H1 (cell line): ENCODE measurements around the gene NHSL2. TPM values are rescaled to one million over a fixed set of nuclear protein-coding genes. Genes with fewer than 3 reads are reported as not detected.

Source experiments
- CTCF ChIA-PET: fragments of 300-600 bp; sonication (Branson Sonifier 250); formaldehyde crosslinking; loops from one replicate; lab custom pipeline; 2021; ENCODE audit not compliant: partially characterized antibody; lab: Charles Lee
- POLR2A ChIA-PET: fragments of 300-600 bp; sonication (Branson Sonifier 250); formaldehyde crosslinking; loops from one replicate; lab custom pipeline; 2021; ENCODE audit warnings: inconsistent platforms; ENCODE audit not compliant: partially characterized antibody; lab: Charles Lee
- DNase-seq, 2 experiments: peaks; one replicate each; pipeline versions ENCODE4 v3.0.0 to v3.0.0-alpha.2; 2010 to 2022; ENCODE audit warnings: low spot score in 2 of 2, low read depth in 1 of 2, mixed read lengths in 1 of 2
- FAIRE-seq: peaks from 2 replicates; lab custom pipeline; 2011; peaks lifted over from hg19 to GRCh38; lab: Jason Lieb, UNC
- H2AFZ ChIP-seq: 2 replicates; pipeline ENCODE4 v1.8.1; 2012; ENCODE audit warnings: low read length, inconsistent platforms
- H2AK5ac ChIP-seq: 2 replicates; pipeline ENCODE4 v1.6.1; 2013; ENCODE audit warnings: low read depth, low read length
- H2BK120ac ChIP-seq: replicated peaks from 2 replicates; pipeline ENCODE3; 2013; ENCODE audit warnings: low read depth, low read length, inconsistent platforms
- H2BK12ac ChIP-seq: 2 replicates; pipeline ENCODE4 v1.6.1; 2013; ENCODE audit warnings: low read depth, low read length
- H2BK15ac ChIP-seq: 2 replicates; pipeline ENCODE4 v1.6.1; 2013; ENCODE audit warnings: low read length
- H2BK20ac ChIP-seq: 2 replicates; pipeline ENCODE4 v1.6.1; 2013; ENCODE audit warnings: low read length
- H2BK5ac ChIP-seq: 2 replicates; pipeline ENCODE4 v1.6.1; 2013; ENCODE audit warnings: low read depth, low read length
- H3K14ac ChIP-seq: 2 replicates; pipeline ENCODE4 v1.6.1; 2013; ENCODE audit warnings: inconsistent platforms; ENCODE audit not compliant: insufficient read length
- H3K18ac ChIP-seq: 2 replicates; pipeline ENCODE4 v1.6.1; 2013; ENCODE audit warnings: low read length; ENCODE audit errors: extremely low read depth
- H3K23ac ChIP-seq: 2 replicates; pipeline ENCODE4 v1.6.1; 2013; ENCODE audit warnings: inconsistent platforms; ENCODE audit not compliant: insufficient read length
- H3K23me2 ChIP-seq: 2 replicates; pipeline ENCODE4 v1.6.1; 2013; ENCODE audit warnings: low read depth, low read length
- H3K27ac ChIP-seq: 2 replicates; pipeline ENCODE4 v1.6.1; 2011; ENCODE audit warnings: low read depth, low read length, inconsistent platforms
- H3K27me3 ChIP-seq, 4 experiments: replicated peaks in 1 of 4; 1 replicate in 1 of 4; 2 replicates in 3 of 4; pipeline versions ENCODE4 v1.6.1 to v1.8.1; 2011 to 2013; ENCODE audit warnings: low read length in 3 of 4, mild to moderate bottlenecking in 3 of 4, inconsistent platforms in 2 of 4, mixed read lengths in 2 of 4, moderate library complexity in 1 of 4; ENCODE audit not compliant: control insufficient read depth in 3 of 4, insufficient read depth in 3 of 4; ENCODE audit errors: extremely low read depth in 1 of 4
- H3K36me3 ChIP-seq, 4 experiments: 2 replicates each; pipeline versions ENCODE4 v1.6.1 to v1.8.1; 2011 to 2013; ENCODE audit warnings: mild to moderate bottlenecking in 4 of 4, low read length in 3 of 4, moderate library complexity in 2 of 4, control low read depth in 1 of 4, inconsistent platforms in 1 of 4; ENCODE audit not compliant: insufficient read depth in 4 of 4, control insufficient read depth in 2 of 4
- H3K4ac ChIP-seq: replicated peaks from 2 replicates; pipeline ENCODE3; 2013; ENCODE audit warnings: low read length, low read depth, mixed read lengths, inconsistent platforms; ENCODE audit not compliant: insufficient read length
- H3K4me1 ChIP-seq, 4 experiments: replicated peaks in 1 of 4; 1 replicate in 1 of 4; 2 replicates in 3 of 4; pipeline versions ENCODE4 v1.6.1 to v1.8.1; 2011 to 2013; ENCODE audit warnings: low read length in 3 of 4, inconsistent platforms in 2 of 4, mixed read lengths in 1 of 4; ENCODE audit not compliant: insufficient read depth in 4 of 4, control insufficient read depth in 3 of 4
- H3K4me2 ChIP-seq, 2 experiments: 2 replicates each; pipeline versions ENCODE4 v1.6.1 to v1.8.1; 2011 to 2013; ENCODE audit warnings: low read depth in 2 of 2, low read length in 2 of 2, control low read depth in 1 of 2, inconsistent platforms in 1 of 2, mild to moderate bottlenecking in 1 of 2; ENCODE audit not compliant: insufficient read depth in 1 of 2
- H3K4me3 ChIP-seq, 4 experiments: fragments of 200-600, 300-600 bp in 1 of 4; sonication (generic), shearing (Covaris generic), sonication (Bioruptor Twin) in 1 of 4; 2 replicates each; pipeline versions ENCODE4 v1.5.1 to v1.8.1; 2011 to 2016; ENCODE audit warnings: low read length in 4 of 4, low read depth in 3 of 4, control low read depth in 2 of 4, inconsistent platforms in 2 of 4, mild to moderate bottlenecking in 2 of 4, mixed read lengths in 1 of 4, moderate library complexity in 1 of 4; ENCODE audit not compliant: insufficient read depth in 2 of 4; ENCODE audit errors: extremely low read depth in 1 of 4
- H3K56ac ChIP-seq: replicated peaks from 2 replicates; pipeline ENCODE3; 2013; ENCODE audit warnings: low read depth, mild to moderate bottlenecking, mixed read lengths, low read length, inconsistent platforms; ENCODE audit not compliant: insufficient read length
- H3K79me1 ChIP-seq: 2 replicates; pipeline ENCODE4 v1.6.1; 2013; ENCODE audit warnings: low read depth, low read length, control low read depth
- H3K79me2 ChIP-seq, 2 experiments: 2 replicates each; pipeline versions ENCODE4 v1.6.1 to v1.8.1; 2012 to 2013; ENCODE audit warnings: low read length in 2 of 2, mild to moderate bottlenecking in 2 of 2, inconsistent platforms in 1 of 2; ENCODE audit not compliant: insufficient read depth in 2 of 2, control insufficient read depth in 1 of 2
- H3K9ac ChIP-seq, 4 experiments: replicated peaks in 1 of 4; 1 replicate in 1 of 4; 2 replicates in 3 of 4; pipeline versions ENCODE4 v1.6.1 to v1.8.1; 2011 to 2013; ENCODE audit warnings: low read depth in 3 of 4, low read length in 3 of 4, control low read depth in 2 of 4, mild to moderate bottlenecking in 2 of 4, moderate library complexity in 2 of 4, inconsistent platforms in 1 of 4; ENCODE audit errors: extremely low read depth in 1 of 4
- H3K9me3 ChIP-seq, 2 experiments: 2 replicates each; pipeline versions ENCODE4 v1.6.1 to v1.8.1; 2012 to 2013; ENCODE audit warnings: mild to moderate bottlenecking in 2 of 2, moderate library complexity in 2 of 2, control low read depth in 1 of 2, inconsistent platforms in 1 of 2, low read depth in 1 of 2, low read length in 1 of 2, mixed read lengths in 1 of 2; ENCODE audit not compliant: insufficient read depth in 2 of 2
- H4K20me1 ChIP-seq, 2 experiments: replicated peaks in 1 of 2; 2 replicates each; pipeline versions ENCODE3 to v1.8.1; 2011 to 2013; ENCODE audit warnings: inconsistent platforms in 2 of 2, low read length in 2 of 2, mild to moderate bottlenecking in 1 of 2; ENCODE audit not compliant: insufficient read depth in 2 of 2, control insufficient read depth in 1 of 2
- H4K5ac ChIP-seq: 2 replicates; pipeline ENCODE4 v1.6.1; 2013; ENCODE audit warnings: low read length, low read depth, mixed read lengths, inconsistent platforms; ENCODE audit not compliant: insufficient read length
- H4K8ac ChIP-seq: 2 replicates; pipeline ENCODE4 v1.8.0; 2013; ENCODE audit warnings: mild to moderate bottlenecking, moderate library complexity, low read length, inconsistent platforms; ENCODE audit not compliant: insufficient read depth; ENCODE audit errors: extremely low read depth
- H4K91ac ChIP-seq: replicated peaks from 2 replicates; pipeline ENCODE3; 2013; ENCODE audit warnings: low read length, mixed read lengths, inconsistent platforms; ENCODE audit not compliant: insufficient read length
- BRCA1 ChIP-seq: IDR thresholded peaks from 2 replicates; pipeline ENCODE4 v1.6.1; 2012; ENCODE audit warnings: low read depth, low read length, improper control_type of control experiment
- EZH2 ChIP-seq: fragments of 200-600 bp; sonication (generic); IDR thresholded peaks from 2 replicates; pipeline ENCODE4 v1.7.1; 2012; ENCODE audit warnings: low read depth, mild to moderate bottlenecking, moderate library complexity, low read length, inconsistent platforms; ENCODE audit not compliant: severe bottlenecking
- HDAC2 ChIP-seq, 2 experiments: fragments of 300-600 bp in 1 of 2; sonication (generic) in 1 of 2; IDR thresholded peaks; 2 replicates each; pipeline ENCODE4 v1.6.1; 2011 to 2012; ENCODE audit warnings: low read depth in 2 of 2, low read length in 2 of 2, mild to moderate bottlenecking in 2 of 2, moderate library complexity in 2 of 2, borderline replicate concordance in 1 of 2, inconsistent platforms in 1 of 2
- NRF1 ChIP-seq: IDR thresholded peaks from 2 replicates; pipeline ENCODE4 v1.6.1; 2011; ENCODE audit warnings: mild to moderate bottlenecking, low read depth, low read length, improper control_type of control experiment
- SP1 ChIP-seq: IDR thresholded peaks from 2 replicates; pipeline ENCODE4 v1.6.1; 2011; ENCODE audit warnings: low read depth, low read length
- WGBS, 2 experiments: shearing (Covaris generic) in 1 of 2; methylation state at CpG; one replicate each; pipeline versions ENCODE4 v1.1.6 to v1.1.7; 2013 to 2015; ENCODE audit warnings: low lambda C conversion rate in 2 of 2, mixed read lengths in 2 of 2, inconsistent platforms in 1 of 2, low coverage in 1 of 2, missing lambda C conversion rate in 1 of 2; ENCODE audit not compliant: insufficient replicate concordance in 2 of 2, insufficient coverage in 1 of 2, insufficient read length in 1 of 2; ENCODE audit errors: extremely low coverage in 1 of 2, missing lambda C conversion rate in 1 of 2; 5-methylcytosine and 5-hydroxymethylcytosine counted together
- polyA plus RNA-seq, 7 experiments: library from polyadenylated mRNA; depleted of rRNA in 3 of 7; stranded (reverse) in 5 of 7; unstranded in 2 of 7; fragments of >200 nt in 5 of 7; fragments of 200-250 nt in 2 of 7; gene quantifications; 1 replicate in 5 of 7; 2 replicates in 1 of 7; 4 replicates in 1 of 7; pipeline versions ENCODE4 v1.2.1 to v1.2.3, GENCODE V29; 2011 to 2013; ENCODE audit warnings: missing spikeins in 2 of 7, mixed read lengths in 2 of 7
- total RNA-seq: library from RNA; stranded (reverse); fragmentation: NEBNext Ultra II Directional; extraction: Animal tissue kit (Norgen Biotek cat#: 25700); gene quantifications from 2 replicates; pipeline ENCODE4 v1.2.1, GENCODE V29; 2021

Gene NHSL2
- total and polyA plus RNA-seq, 2 of the 8 experiments (the other 6 are each of a cell fraction or from before 2014, with no cell fraction given), result 3.7 to 7.2 TPM

DNA sequence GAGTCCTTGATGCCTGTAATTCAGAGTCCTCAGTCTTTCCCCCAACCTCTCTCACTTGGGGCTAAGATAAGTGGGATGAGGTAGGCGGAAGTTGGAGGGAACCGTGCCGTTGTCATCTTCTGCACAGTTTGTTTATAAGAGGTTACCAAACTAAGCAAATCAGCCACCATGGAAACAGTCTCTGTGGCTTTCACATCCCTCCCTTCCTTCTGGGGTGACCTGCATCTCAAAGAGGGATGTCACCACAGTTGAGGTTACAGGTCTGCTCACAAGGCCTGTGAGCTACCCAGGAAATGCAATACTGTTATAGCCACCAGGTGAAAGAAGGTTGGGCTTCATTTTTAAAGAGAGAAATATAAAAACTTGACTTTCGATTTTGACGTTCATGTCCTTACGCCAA lies 194.8 kb downstream of the NHSL2 start:
- WGBS, 2 experiments, result 91% methylated on average over 5 of the region's 6 CpGs; no CpG with 5 or more reads in 1 of the 2 experiments

More for the DNA sequence above, 194.8 kb downstream of the NHSL2 start:
- ChIA-PET POLR2A (no interaction called here), CTCF (interaction anchor here (0.5 to 1.6 kb wide), 4 partner anchors 10 to 683 kb away, joined by 3 to 4 read pairs (median 3); no protein-coding TSS in a partner anchor)
- Histone ChIP-seq H2BK120ac (no peak overlapping the region), H3K18ac (no peak overlapping the region), H3K14ac (no peak overlapping the region), H3K4me3 (no peak overlapping the region), H4K5ac (no peak overlapping the region), H3K4me2 (no peak overlapping the region), H3K9ac (no peak overlapping the region), H3K23ac (no peak overlapping the region), H3K27me3 (no peaks in the 10 kb centered on the region), H4K91ac (no peak overlapping the region), H3K79me2 (no peaks in the 10 kb centered on the region), H2AFZ (no peak overlapping the region), H2BK12ac (no peak overlapping the region), H2BK15ac (no peak overlapping the region), H3K27ac (no peak overlapping the region), H3K4ac (no peak overlapping the region), H3K4me1 (peaks cover 0 to 12% (median 7%) of the 10 kb centered on the region in 4 experiments; a peak in 5 of 7 replicates), H3K23me2 (no peaks in the 10 kb centered on the region), H2AK5ac (no peak overlapping the region), H4K20me1 (no peaks in the 10 kb centered on the region), H3K56ac (no peak overlapping the region), H3K36me3 (no peaks in the 10 kb centered on the region), H3K79me1 (no peaks in the 10 kb centered on the region), H2BK5ac (no peak overlapping the region), H2BK20ac (no peak overlapping the region), H3K9me3 (no peaks in the 10 kb centered on the region), H4K8ac (no peak overlapping the region)
- no peak for TF ChIP-seq HDAC2 (IDR thresholded peaks at IDR 0.05; ENCODE audit: borderline replicate concordance in 1 of 2, low read depth in 2 of 2, low read length in 2 of 2)
- TF ChIP-seq SP1, result no peak
- no peak for TF ChIP-seq NRF1
- no peak for TF ChIP-seq EZH2
- no peak for TF ChIP-seq BRCA1
- no peak for FAIRE-seq
- no peak for DNase-seq
